OCI-LY1 (cell line): Measurements from ENCODE around the gene LCN15.

ENCODE experiments used
- H2AFZ ChIP-seq: fragments of 200-600 bp; sonication (generic), shearing (Covaris generic); 2 replicates; pipeline ENCODE4 v1.6.0; 2014; ENCODE audit warnings: antibody characterized with exemption, mild to moderate bottlenecking, low read length
- H3F3A ChIP-seq: fragments of 200-600 bp; sonication (generic), shearing (Covaris generic); 2 replicates; pipeline ENCODE4 v1.6.0; 2014; ENCODE audit warnings: mild to moderate bottlenecking, antibody characterized with exemption, low read length, moderate library complexity; ENCODE audit not compliant: insufficient read depth
- H3K27ac ChIP-seq: fragments of 200-600 bp; sonication (generic); 2 replicates; pipeline ENCODE4 v1.5.1; 2014; ENCODE audit warnings: low read length, mixed run types, mild to moderate bottlenecking, low read depth; ENCODE audit not compliant: poor library complexity, severe bottlenecking
- H3K27me3 ChIP-seq: fragments of 200-600 bp; sonication (generic); 2 replicates; pipeline ENCODE4 v1.6.0; 2014; ENCODE audit warnings: antibody characterized with exemption, mild to moderate bottlenecking, low read length, moderate library complexity; ENCODE audit not compliant: insufficient read depth
- H3K36me3 ChIP-seq: fragments of 200-600 bp; sonication (generic); 2 replicates; pipeline ENCODE4 v1.6.1; 2014; ENCODE audit warnings: mild to moderate bottlenecking, antibody characterized with exemption, low read length, moderate library complexity, mixed read lengths; ENCODE audit not compliant: insufficient read depth
- H3K4me1 ChIP-seq: fragments of 200-600 bp; sonication (generic); 2 replicates; pipeline ENCODE4 v1.5.1; 2014; ENCODE audit warnings: mild to moderate bottlenecking, low read length, moderate library complexity; ENCODE audit not compliant: insufficient read depth, severe bottlenecking
- H3K4me2 ChIP-seq: fragments of 200-600 bp; sonication (generic), shearing (Covaris generic); 2 replicates; pipeline ENCODE4 v1.6.1; 2014; ENCODE audit warnings: low read length
- H3K4me3 ChIP-seq: fragments of 200-600 bp; sonication (generic); 2 replicates; pipeline ENCODE4 v1.5.1; 2014; ENCODE audit warnings: low read length, low read depth, mild to moderate bottlenecking, mixed read lengths; ENCODE audit not compliant: poor library complexity, severe bottlenecking
- H3K79me2 ChIP-seq: fragments of 200-600 bp; shearing (Covaris generic); 2 replicates; pipeline ENCODE4 v1.6.1; 2016; ENCODE audit warnings: mixed run types, low read length, mixed read lengths; ENCODE audit not compliant: insufficient read depth
- H3K9ac ChIP-seq: fragments of 200-600 bp; sonication (generic), shearing (Covaris generic); 2 replicates; pipeline ENCODE4 v1.6.1; 2014; ENCODE audit warnings: mild to moderate bottlenecking, low read length, mixed read lengths
- H3K9me2 ChIP-seq: fragments of 200-600 bp; sonication (generic), shearing (Covaris generic); 2 replicates; pipeline ENCODE4 v1.6.1; 2014; ENCODE audit warnings: low read depth, mild to moderate bottlenecking, low read length, mixed read lengths
- H3K9me3 ChIP-seq: fragments of 200-600 bp; shearing (Covaris generic); 2 replicates; pipeline ENCODE4 v1.6.1; 2014; ENCODE audit warnings: low read length, mixed read lengths
- H4K20me1 ChIP-seq: fragments of 200-600 bp; sonication (generic), shearing (Covaris generic); 2 replicates; pipeline ENCODE4 v1.6.0; 2016; ENCODE audit warnings: mild to moderate bottlenecking, low read length; ENCODE audit not compliant: insufficient read depth
- EZH2 ChIP-seq: fragments of 200-600 bp; sonication (generic), shearing (Covaris generic); IDR thresholded peaks from 2 replicates; pipeline ENCODE4 v1.8.0; 2017; ENCODE audit warnings: borderline replicate concordance, mixed run types, mild to moderate bottlenecking, antibody characterized with exemption, low read length, moderate library complexity, mixed read lengths
- TF ChIP-seq, protein P1 (sequence below): fragments of 200-600 bp; sonication (generic), shearing (Covaris generic); IDR thresholded peaks from 2 replicates; pipeline ENCODE4 v1.5.1; 2017; ENCODE audit warnings: mild to moderate bottlenecking, antibody characterized with exemption, low read length, moderate library complexity, mixed read lengths

LCN15 gene

DNA sequence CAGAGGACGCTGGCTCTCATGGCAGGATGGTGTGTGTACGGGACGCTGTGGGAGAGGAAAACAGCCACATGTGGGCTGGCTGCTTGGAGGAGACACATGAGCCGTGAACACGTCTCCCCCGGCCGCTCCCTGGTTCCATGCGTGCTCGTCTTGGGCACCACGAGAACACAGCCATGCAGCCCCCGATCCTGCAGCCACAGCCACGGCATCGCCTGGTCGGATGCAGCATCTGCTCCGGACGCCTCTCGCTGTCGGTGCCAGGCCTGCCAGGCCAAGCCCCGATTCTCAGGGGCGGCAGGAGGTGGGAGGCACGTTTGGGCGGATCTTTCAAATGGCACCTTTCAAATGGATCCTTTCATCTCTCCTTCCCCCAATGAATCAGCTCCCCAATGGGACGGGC lies 24.8 kb downstream of the LCN15 start:
- TF ChIP-seq EZH2, result no peak
- TF ChIP-seq, protein P1, sequence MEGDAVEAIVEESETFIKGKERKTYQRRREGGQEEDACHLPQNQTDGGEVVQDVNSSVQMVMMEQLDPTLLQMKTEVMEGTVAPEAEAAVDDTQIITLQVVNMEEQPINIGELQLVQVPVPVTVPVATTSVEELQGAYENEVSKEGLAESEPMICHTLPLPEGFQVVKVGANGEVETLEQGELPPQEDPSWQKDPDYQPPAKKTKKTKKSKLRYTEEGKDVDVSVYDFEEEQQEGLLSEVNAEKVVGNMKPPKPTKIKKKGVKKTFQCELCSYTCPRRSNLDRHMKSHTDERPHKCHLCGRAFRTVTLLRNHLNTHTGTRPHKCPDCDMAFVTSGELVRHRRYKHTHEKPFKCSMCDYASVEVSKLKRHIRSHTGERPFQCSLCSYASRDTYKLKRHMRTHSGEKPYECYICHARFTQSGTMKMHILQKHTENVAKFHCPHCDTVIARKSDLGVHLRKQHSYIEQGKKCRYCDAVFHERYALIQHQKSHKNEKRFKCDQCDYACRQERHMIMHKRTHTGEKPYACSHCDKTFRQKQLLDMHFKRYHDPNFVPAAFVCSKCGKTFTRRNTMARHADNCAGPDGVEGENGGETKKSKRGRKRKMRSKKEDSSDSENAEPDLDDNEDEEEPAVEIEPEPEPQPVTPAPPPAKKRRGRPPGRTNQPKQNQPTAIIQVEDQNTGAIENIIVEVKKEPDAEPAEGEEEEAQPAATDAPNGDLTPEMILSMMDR, result no peak
- H3K79me2 ChIP-seq, result no peaks in the 10 kb centered on the region
- no peaks in the 10 kb centered on the region for H3K9me2 ChIP-seq
- no peak overlapping the region for H3K27ac ChIP-seq
- H3K4me1 ChIP-seq, result no peaks in the 10 kb centered on the region
- H3K4me2 ChIP-seq, result no peak overlapping the region
- no peak overlapping the region for H3K9ac ChIP-seq
- H2AFZ ChIP-seq, result no peak overlapping the region
- H3K4me3 ChIP-seq, result no peak overlapping the region
- no peaks in the 10 kb centered on the region for H3K9me3 ChIP-seq
- H3K27me3 ChIP-seq, result peaks cover 4% of the 10 kb centered on the region; the same call in 1 of the 2 replicates
- no peaks in the 10 kb centered on the region for H3K36me3 ChIP-seq
- no peaks in the 10 kb centered on the region for H4K20me1 ChIP-seq
- no peaks in the 10 kb centered on the region for H3F3A ChIP-seq

DNA sequence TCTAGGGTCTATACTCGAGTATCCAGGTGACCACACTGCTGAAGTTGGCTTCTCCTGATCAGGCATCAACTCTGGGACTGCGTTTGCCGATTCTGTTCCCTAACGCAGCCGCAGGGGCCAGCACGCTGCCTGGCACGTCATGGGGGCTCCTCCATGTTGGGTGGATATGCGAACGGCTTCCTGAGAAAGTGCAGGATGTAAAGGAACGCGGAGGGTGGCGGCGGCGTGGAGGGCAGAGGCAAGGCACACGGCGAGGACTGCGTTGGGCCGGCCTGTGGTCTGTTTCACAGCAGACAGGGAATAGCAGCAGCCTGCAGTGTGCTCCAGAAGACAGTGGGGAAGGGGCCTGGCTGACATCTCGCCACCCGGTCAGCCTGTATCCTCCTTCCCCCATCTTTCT lies 25.4 kb downstream of the LCN15 start:
- H3K4me2 ChIP-seq, result no peak overlapping the region
- no peak overlapping the region for H3K9ac ChIP-seq
- no peaks in the 10 kb centered on the region for H3F3A ChIP-seq
- TF ChIP-seq, protein P1, result no peak
- no peak for TF ChIP-seq EZH2
- no peaks in the 10 kb centered on the region for H3K9me3 ChIP-seq
- no peaks in the 10 kb centered on the region for H3K79me2 ChIP-seq
- H3K27ac ChIP-seq, result no peak overlapping the region
- H3K36me3 ChIP-seq, result no peaks in the 10 kb centered on the region
- no peak overlapping the region for H3K4me3 ChIP-seq
- H3K27me3 ChIP-seq, result peaks cover 4% of the 10 kb centered on the region; the same call in 1 of the 2 replicates
- no peaks in the 10 kb centered on the region for H4K20me1 ChIP-seq
- no peak overlapping the region for H2AFZ ChIP-seq
- no peaks in the 10 kb centered on the region for H3K4me1 ChIP-seq
- no peaks in the 10 kb centered on the region for H3K9me2 ChIP-seq

DNA sequence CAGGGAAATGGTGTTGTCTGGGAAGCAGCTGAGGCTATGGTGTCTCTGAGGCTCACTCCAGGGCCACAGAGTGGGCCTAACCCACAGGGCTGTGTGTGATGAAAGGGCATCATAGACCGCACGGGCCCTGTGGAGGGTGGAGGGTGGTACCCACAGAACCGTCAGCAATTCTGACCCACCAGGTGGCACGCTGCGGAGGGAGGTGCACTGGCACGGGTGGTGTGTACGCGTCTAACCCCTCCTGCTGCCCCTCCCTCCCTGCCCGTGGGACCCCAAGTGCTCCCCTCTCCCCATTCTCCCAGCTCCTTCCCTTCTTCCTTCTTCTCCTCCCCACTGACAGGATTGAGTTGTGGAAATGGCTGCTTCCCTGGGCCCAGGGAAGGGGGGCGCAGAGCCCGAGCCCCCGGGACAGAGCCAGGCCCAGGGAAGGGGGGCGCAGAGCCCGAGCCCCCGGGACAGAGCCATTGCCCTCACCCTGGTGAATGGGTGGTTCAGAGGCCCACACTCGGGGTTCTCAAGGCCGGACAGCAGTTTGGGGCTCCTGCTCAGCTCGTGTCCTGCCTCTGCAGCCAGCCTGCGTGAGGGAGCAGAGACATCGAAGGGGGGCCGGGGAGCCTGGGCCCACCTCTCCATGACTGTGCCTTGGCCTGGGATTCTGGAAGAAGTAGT lies 28.4 kb downstream of the LCN15 start:
- Histone ChIP-seq H3K79me2 (no peaks in the 10 kb centered on the region), H3K27ac (no peak overlapping the region), H3K4me2 (no peak overlapping the region), H2AFZ (no peak overlapping the region), H3K36me3 (no peaks in the 10 kb centered on the region), H4K20me1 (no peaks in the 10 kb centered on the region), H3K27me3 (no peaks in the 10 kb centered on the region; the same call in 1 of the 2 replicates), H3K4me1 (no peaks in the 10 kb centered on the region), H3K9ac (no peak overlapping the region), H3F3A (no peaks in the 10 kb centered on the region), H3K4me3 (no peak overlapping the region), H3K9me3 (no peaks in the 10 kb centered on the region), H3K9me2 (no peaks in the 10 kb centered on the region)
- TF ChIP-seq, protein P1, result no peak
- TF ChIP-seq EZH2, result no peak
